ENCODE results near the gene ATP8A1.

The ATP8A1 gene

GRCh38 chr4:42625329-42625728 lies 31.6 kb downstream of the ATP8A1 start:
- DNase-seq (ENCODE audit: low spot score) = no peak

GRCh38 chr4:42624551-42624950 lies 32.4 kb downstream of the ATP8A1 start:
- DNase-seq (ENCODE audit: low spot score) = no peak

- DNase-seq (ENCODE audit: low spot score) = no peak
These were observed 38.9 kb downstream of the ATP8A1 start for GRCh38 chr4:42618023-42618422.

GRCh38 chr4:42617030-42617429 lies 39.9 kb downstream of the ATP8A1 start:
- no peak for DNase-seq (ENCODE audit: low spot score)

GRCh38 chr4:42616572-42616971 lies 40.3 kb downstream of the ATP8A1 start:
- DNase-seq (ENCODE audit: low spot score) = no peak

- no peak for DNase-seq (ENCODE audit: low spot score)
These were observed 41.7 kb downstream of the ATP8A1 start for GRCh38 chr4:42615131-42615763.

GRCh38 chr4:42612898-42613297 lies 44.0 kb downstream of the ATP8A1 start:
- DNase-seq (ENCODE audit: low spot score) = no peak

GRCh38 chr4:42610941-42611340 lies 46.0 kb downstream of the ATP8A1 start:
- no peak for DNase-seq (ENCODE audit: low spot score)

GRCh38 chr4:42609051-42609450 lies 47.9 kb downstream of the ATP8A1 start:
- DNase-seq (ENCODE audit: low spot score) = no peak

- DNase-seq (ENCODE audit: low spot score) = no peak
These were observed 48.4 kb downstream of the ATP8A1 start for GRCh38 chr4:42608551-42608950.

- no peak for DNase-seq (ENCODE audit: low spot score)
These were observed 49.7 kb downstream of the ATP8A1 start for GRCh38 chr4:42607011-42607726.

- DNase-seq (ENCODE audit: low spot score) = no peak
These were observed 51.6 kb downstream of the ATP8A1 start for GRCh38 chr4:42605264-42605663.

GRCh38 chr4:42603862-42604261 lies 53.0 kb downstream of the ATP8A1 start:
- DNase-seq (ENCODE audit: low spot score) = no peak

- DNase-seq (ENCODE audit: low spot score) = no peak
These were observed 56.3 kb downstream of the ATP8A1 start for GRCh38 chr4:42600578-42600977.

GRCh38 chr4:42596918-42597317 lies 60.0 kb downstream of the ATP8A1 start:
- DNase-seq (ENCODE audit: low spot score) = no peak

- no peak for DNase-seq (ENCODE audit: low spot score)
These were observed 62.0 kb downstream of the ATP8A1 start for GRCh38 chr4:42594888-42595287.

GRCh38 chr4:42588909-42589308 lies 68.0 kb downstream of the ATP8A1 start:
- no peak for DNase-seq (ENCODE audit: low spot score)

GRCh38 chr4:42586775-42587174 lies 70.1 kb downstream of the ATP8A1 start:
- no peak for DNase-seq (ENCODE audit: low spot score)

- no peak for DNase-seq (ENCODE audit: low spot score)
These were observed 77.0 kb downstream of the ATP8A1 start for GRCh38 chr4:42579903-42580302.

- DNase-seq (ENCODE audit: low spot score) = no peak
These were observed 78.7 kb downstream of the ATP8A1 start for GRCh38 chr4:42578187-42578586.

GRCh38 chr4:42574870-42575430 lies 82.0 kb downstream of the ATP8A1 start:
- no peak for DNase-seq (ENCODE audit: low spot score)

GRCh38 chr4:42573249-42573648 lies 83.7 kb downstream of the ATP8A1 start:
- no peak for DNase-seq (ENCODE audit: low spot score)

GRCh38 chr4:42570221-42570620 lies 86.7 kb downstream of the ATP8A1 start:
- no peak for DNase-seq (ENCODE audit: low spot score)
